Testis (tissue), 3 donors: Measurements from ENCODE around the gene CEACAM19. TPM values are rescaled to one million over a fixed set of nuclear protein-coding genes. Genes with fewer than 3 reads are reported as not detected.

Experiments
- DNase-seq: peaks from one replicate; pipeline ENCODE4 v3.0.0-alpha.2; 2019
- H3K27ac ChIP-seq, 2 donors: fragments of 200-600 bp; sonication (generic); one replicate each; pipeline ENCODE4 v1.5.1; 2019
- H3K27me3 ChIP-seq: fragments of 200-600 bp; sonication (generic); one replicate; pipeline ENCODE4 v1.5.1; 2019
- H3K36me3 ChIP-seq: fragments of 200-600 bp; sonication (generic); one replicate; pipeline ENCODE4 v1.5.1; 2017; ENCODE audit warnings: low read depth; ENCODE audit errors: missing control alignments
- H3K4me1 ChIP-seq: fragments of 200-600 bp; sonication (generic); one replicate; pipeline ENCODE4 v1.5.1; 2019
- H3K4me3 ChIP-seq, 2 donors: fragments of 200-600 bp; sonication (generic); one replicate each; pipeline ENCODE4 v1.5.1; 2017 to 2019
- H3K9me3 ChIP-seq: fragments of 200-600 bp; sonication (generic); one replicate; pipeline ENCODE4 v1.5.1; 2017
- CTCF ChIP-seq, 3 experiments: fragments of 450-650 bp in 2 of 3; fragments of 200-600 bp in 1 of 3; sonication (generic) in 1 of 3; IDR thresholded peaks; one replicate each; pipeline ENCODE4 v1.5.1; 2016 to 2019; ENCODE audit warnings: antibody characterized with exemption in 3 of 3, mild to moderate bottlenecking in 2 of 3, moderate library complexity in 1 of 3
- POLR2A ChIP-seq: fragments of 450-650 bp; IDR thresholded peaks from one replicate; pipeline ENCODE4 v1.6.1; 2017; ENCODE audit warnings: antibody characterized with exemption, mild to moderate bottlenecking, moderate library complexity
- WGBS, 2 donors: methylation state at CpG; one replicate each; pipeline ENCODE4 v1.1.5; 2018; 5-methylcytosine and 5-hydroxymethylcytosine counted together
- intact Hi-C: fragments of 100-400 bp; cut with DNase I; formaldehyde crosslinking; loops from one replicate; pipeline ENCODE4 v1.15.1; 2023; ENCODE audit warnings: low total_unique reads
- polyA plus RNA-seq: library from polyadenylated mRNA; stranded (reverse); fragments of 350-450 nt; fragmentation: Illumina TruSeq; extraction: RNeasy Lipid Tissue Mini Kit (QIAGEN cat#74804); gene quantifications from one replicate; pipeline ENCODE4 v1.2.3, GENCODE V29; 2014; ENCODE audit warnings: low read depth, low replicate concordance; ENCODE audit not compliant: insufficient read depth
- total RNA-seq, 2 donors: library from RNA; depleted of rRNA; stranded (reverse); fragments of >200 nt; gene quantifications; one replicate each; pipeline ENCODE4 v1.2.3, GENCODE V29; 2016

Gene CEACAM19
- total and polyA plus RNA-seq, 3 donors from 2014 or later, result 9.9 to 14.7 (median 11.2) TPM

DNA sequence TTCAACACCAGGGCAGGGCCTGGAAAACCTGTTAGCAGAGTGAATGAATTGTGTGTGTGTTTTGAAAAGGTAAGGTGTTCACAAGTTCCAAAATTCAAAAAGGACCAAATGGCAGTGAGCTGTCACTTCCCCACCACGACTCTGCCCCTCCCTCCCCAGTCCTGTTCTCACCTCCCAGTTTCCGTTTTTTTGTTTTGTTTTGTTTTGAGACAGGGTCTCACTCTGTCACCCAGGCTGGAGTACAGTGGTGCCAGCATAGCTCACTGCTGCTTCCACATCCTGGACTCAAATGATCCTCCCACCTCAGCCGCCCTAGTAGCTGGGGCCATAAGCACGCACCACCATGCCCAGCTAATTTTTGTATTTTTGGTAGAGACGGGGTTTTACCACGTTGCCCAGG is 56.9 kb downstream of the CEACAM19 start:
- no peak overlapping the region for H3K27ac ChIP-seq
- H3K4me1 ChIP-seq, result peaks cover 22% of the 10 kb centered on the region
- TF ChIP-seq CTCF (IDR thresholded peaks at IDR 0.05) (no peak), POLR2A (no peak)
- H3K36me3 ChIP-seq, result no peaks in the 10 kb centered on the region
- H3K27me3 ChIP-seq, result no peaks in the 10 kb centered on the region
- DNase-seq, result no peak
- WGBS, 2 donors, result 66 to 85% methylated on average over 6 of the region's 6 CpGs
- intact Hi-C loops, result no loop called here
- H3K4me3 ChIP-seq, result no peak overlapping the region
- H3K9me3 ChIP-seq, result no peaks in the 10 kb centered on the region

DNA sequence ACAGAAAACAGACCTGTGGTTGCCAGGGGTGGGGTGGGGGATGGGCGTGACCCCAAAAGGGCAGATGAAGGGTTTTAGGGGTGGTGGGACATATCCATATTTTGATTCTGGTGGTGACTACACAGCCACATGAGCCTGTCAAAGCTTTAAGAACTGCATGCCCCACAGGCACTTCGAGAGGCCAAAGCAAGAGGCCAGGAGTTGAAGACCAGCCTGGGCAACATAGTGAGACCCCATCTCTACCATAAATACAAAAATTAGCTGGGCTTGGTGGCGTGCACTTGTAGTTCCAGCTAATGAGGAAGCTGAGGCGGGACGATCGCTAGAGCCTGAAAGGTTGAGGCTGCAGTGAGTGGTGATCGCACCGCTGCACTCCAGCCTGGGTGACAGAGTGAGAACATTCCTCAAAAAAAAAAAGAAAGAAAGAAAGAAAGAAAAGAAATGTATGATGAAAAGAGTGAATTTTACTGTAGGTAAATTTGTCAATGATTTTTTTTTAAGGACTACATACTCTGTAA is 58.3 kb downstream of the CEACAM19 start:
- Histone ChIP-seq H3K27me3 (no peaks in the 10 kb centered on the region), H3K4me1 (peaks cover 12% of the 10 kb centered on the region), H3K27ac (no peak overlapping the region), H3K9me3 (no peaks in the 10 kb centered on the region), H3K4me3 (no peak overlapping the region), H3K36me3 (no peaks in the 10 kb centered on the region)
- no peak for DNase-seq
- TF ChIP-seq POLR2A, result no peak
- TF ChIP-seq CTCF (IDR thresholded peaks at IDR 0.05), result no peak
- intact Hi-C loops, result no loop called here
- WGBS, 2 donors, result 89 to 93% methylated on average over 8 of the region's 8 CpGs

GRCh38 chr19:44731081-44731480 is 59.8 kb downstream of the CEACAM19 start:
- WGBS, 2 donors, result 87 to 93% methylated on average over 5 of the region's 5 CpGs
- no peak for TF ChIP-seq CTCF (IDR thresholded peaks at IDR 0.05)
- H3K9me3 ChIP-seq, result no peaks in the 10 kb centered on the region
- DNase-seq, result no peak
- intact Hi-C loops, result no loop called here
- no peak overlapping the region for H3K27ac ChIP-seq
- no peaks in the 10 kb centered on the region for H3K4me1 ChIP-seq
- H3K36me3 ChIP-seq, result no peaks in the 10 kb centered on the region
- H3K27me3 ChIP-seq, result no peaks in the 10 kb centered on the region
- H3K4me3 ChIP-seq, result no peak overlapping the region

DNA sequence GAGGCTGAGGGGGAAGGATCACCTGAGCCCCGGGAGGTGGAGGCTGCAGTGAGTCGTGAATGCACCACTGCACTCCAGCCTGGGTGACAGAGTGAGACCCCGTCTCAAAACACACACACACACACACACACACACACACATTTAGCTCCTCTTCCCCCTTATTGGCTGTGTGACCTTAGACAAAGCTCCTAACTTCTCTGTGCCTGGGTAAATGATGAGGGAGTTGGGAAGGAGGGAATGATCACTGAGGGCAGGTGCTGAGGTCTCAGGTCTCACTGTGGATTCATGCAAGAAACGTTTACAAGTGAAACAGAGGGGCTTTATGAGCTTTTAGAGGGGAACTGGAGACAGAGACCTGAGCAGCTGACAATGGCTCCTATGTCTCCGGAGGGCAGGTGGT is 60.3 kb downstream of the CEACAM19 start:
- TF ChIP-seq POLR2A, result no peak
- TF ChIP-seq CTCF (IDR thresholded peaks at IDR 0.05), result no peak
- H3K9me3 ChIP-seq, result no peaks in the 10 kb centered on the region
- H3K27me3 ChIP-seq, result no peaks in the 10 kb centered on the region
- WGBS, 2 donors, result 77 to 81% methylated on average over 5 of the region's 5 CpGs
- no peak overlapping the region for H3K4me3 ChIP-seq
- no peak overlapping the region for H3K27ac ChIP-seq
- intact Hi-C loops, result no loop called here
- no peaks in the 10 kb centered on the region for H3K4me1 ChIP-seq
- DNase-seq, result no peak
- H3K36me3 ChIP-seq, result no peaks in the 10 kb centered on the region

DNA sequence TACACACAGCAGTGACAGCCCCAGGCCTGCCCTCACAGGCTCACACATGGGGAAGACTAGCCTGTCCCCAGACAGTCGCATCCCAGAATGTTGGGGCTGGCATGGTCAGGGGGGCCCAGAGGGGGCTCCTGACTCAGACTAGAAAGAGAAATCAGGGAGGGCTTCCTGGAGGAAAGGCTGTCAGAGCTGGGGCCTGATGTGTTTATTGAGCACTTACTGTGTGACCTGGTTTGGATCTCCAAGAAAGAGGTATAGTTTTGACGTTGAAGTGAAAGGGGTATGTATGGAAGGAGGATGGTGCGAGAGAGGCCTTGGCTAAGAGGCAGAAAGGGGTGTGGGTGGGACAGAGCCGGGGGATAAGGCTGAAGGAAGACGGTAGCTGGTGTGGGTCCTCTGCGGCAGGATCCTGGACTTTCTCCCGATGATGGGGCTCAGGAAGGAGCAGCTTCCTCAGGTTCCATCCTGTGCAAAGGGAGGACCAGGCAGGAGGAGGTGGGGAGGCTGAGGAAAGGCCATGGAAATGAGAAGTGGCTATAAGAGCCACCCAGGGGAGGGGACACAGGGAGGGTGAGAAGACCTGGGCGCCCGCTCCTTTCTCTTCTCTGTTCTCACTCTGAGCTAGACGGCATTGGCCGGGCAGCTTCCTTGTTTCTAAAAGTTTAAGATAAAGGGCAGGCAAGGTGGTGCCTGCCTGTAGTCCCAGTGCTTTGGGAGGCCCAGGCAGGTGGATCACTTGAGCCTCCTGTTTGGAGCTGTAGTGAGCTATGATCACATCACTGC is 61.1 kb downstream of the CEACAM19 start:
- H3K27me3 ChIP-seq, result no peaks in the 10 kb centered on the region
- H3K9me3 ChIP-seq, result no peaks in the 10 kb centered on the region
- H3K36me3 ChIP-seq, result no peaks in the 10 kb centered on the region
- WGBS, 2 donors, result 74 to 77% methylated on average over 11 of the region's 11 CpGs
- no peak overlapping the region for H3K4me3 ChIP-seq
- H3K27ac ChIP-seq, result no peak overlapping the region
- no peak for TF ChIP-seq CTCF (IDR thresholded peaks at IDR 0.05)
- no peak for TF ChIP-seq POLR2A
- H3K4me1 ChIP-seq, result peaks cover 5% of the 10 kb centered on the region
- intact Hi-C loops, result no loop called here
- DNase-seq, result no peak
